GM20000 (cell line): ENCODE data around the gene TSPEAR.

Source experiments
- DNase-seq: peaks from one replicate; pipeline ENCODE4 v3.0.0; 2012; ENCODE audit warnings: low spot score
- CTCF ChIP-seq: IDR thresholded peaks from 2 replicates; pipeline ENCODE4 v1.5.1; 2012; ENCODE audit warnings: mild to moderate bottlenecking, control low read depth; ENCODE audit errors: extremely low read depth, missing control alignments

Gene TSPEAR

GRCh38 chr21:44499211-44499560 lies 212.2 kb downstream of the TSPEAR start:
- DNase-seq, result no peak
- TF ChIP-seq CTCF, result no peak

GRCh38 chr21:44498280-44499210 lies 212.8 kb downstream of the TSPEAR start:
- TF ChIP-seq CTCF, result no peak
- DNase-seq, result no peak

GRCh38 chr21:44497703-44498126 lies 213.7 kb downstream of the TSPEAR start:
- no peak for TF ChIP-seq CTCF

GRCh38 chr21:44496564-44497550 lies 214.5 kb downstream of the TSPEAR start:
- DNase-seq, result no peak
- no peak for TF ChIP-seq CTCF

More at GRCh38 chr21:44497703-44498126, 213.7 kb downstream of the TSPEAR start:
- no peak for DNase-seq

- no peak for TF ChIP-seq CTCF
- DNase-seq, result no peak
These were observed 215.5 kb downstream of the TSPEAR start for GRCh38 chr21:44495611-44496563.

- TF ChIP-seq CTCF, result no peak
- no peak for DNase-seq
These were observed 216.4 kb downstream of the TSPEAR start for GRCh38 chr21:44494956-44495355.
